SK-N-SH treated with all-trans-retinoic acid at 6 μM for 48 hours (cell line): Measurements from ENCODE around the gene WSCD2.

Experiments used
- ATAC-seq: fragments of 200-7000 bp; cut with Tn5 transposase; 3 replicates; pipeline ENCODE4 v1.9.1; 2020; ENCODE audit warnings: mild to moderate bottlenecking, moderate library complexity
- BACH2 ChIP-seq: fragments of 250-450 bp; sonication (Bioruptor Pico); IDR thresholded peaks from 2 replicates; pipeline ENCODE4 v1.9.0; 2021; ENCODE audit warnings: mild to moderate bottlenecking, borderline replicate concordance
- CREB5 ChIP-seq: fragments of 250-450 bp; sonication (Bioruptor Pico); IDR thresholded peaks from 2 replicates; pipeline ENCODE4 v1.5.1; 2020; ENCODE audit warnings: low read depth, mild to moderate bottlenecking, moderate library complexity
- CSDC2 ChIP-seq: fragments of 250-450 bp; sonication (Bioruptor Pico); IDR thresholded peaks from 2 replicates; pipeline ENCODE4 v1.5.0; 2020; ENCODE audit warnings: mild to moderate bottlenecking, moderate library complexity
- CSRNP3 ChIP-seq: fragments of 250-450 bp; sonication (Bioruptor Pico); IDR thresholded peaks from 2 replicates; pipeline ENCODE4 v1.5.1; 2021; ENCODE audit warnings: mild to moderate bottlenecking, moderate library complexity
- ESRRG ChIP-seq: fragments of 250-450 bp; sonication (Bioruptor Pico); IDR thresholded peaks from 2 replicates; pipeline ENCODE4 v1.6.1; 2021; ENCODE audit warnings: mild to moderate bottlenecking
- ISL1 ChIP-seq: fragments of 250-450 bp; sonication (Bioruptor Pico); IDR thresholded peaks from 2 replicates; pipeline ENCODE4 v2.1.2; 2022; ENCODE audit warnings: mild to moderate bottlenecking, moderate library complexity
- PPARA ChIP-seq: fragments of 250-450 bp; sonication (Bioruptor Pico); IDR thresholded peaks from 2 replicates; pipeline ENCODE4 v1.5.0; 2020; ENCODE audit warnings: mild to moderate bottlenecking, borderline replicate concordance
- RARB ChIP-seq: fragments of 250-450 bp; sonication (Bioruptor Pico); IDR thresholded peaks from 2 replicates; pipeline ENCODE4 v1.8.0; 2021; ENCODE audit warnings: mild to moderate bottlenecking, moderate library complexity
- SNAI2 ChIP-seq: fragments of 250-450 bp; sonication (Bioruptor Pico); IDR thresholded peaks from 2 replicates; pipeline ENCODE4 v1.5.0; 2020; ENCODE audit warnings: mild to moderate bottlenecking, moderate library complexity
- TCF4 ChIP-seq: fragments of 250-450 bp; sonication (Bioruptor Pico); IDR thresholded peaks from 2 replicates; pipeline ENCODE4 v1.8.0; 2021; ENCODE audit warnings: mild to moderate bottlenecking, moderate library complexity, borderline replicate concordance
- TOX ChIP-seq: fragments of 250-450 bp; sonication (Bioruptor Pico); IDR thresholded peaks from 2 replicates; pipeline ENCODE4 v1.8.0; 2021; ENCODE audit warnings: mild to moderate bottlenecking, moderate library complexity, borderline replicate concordance
- TSHZ2 ChIP-seq: fragments of 250-450 bp; sonication (Bioruptor Pico); IDR thresholded peaks from 2 replicates; pipeline ENCODE4 v1.5.0; 2020; ENCODE audit warnings: mild to moderate bottlenecking, moderate library complexity
- ZC3H10 ChIP-seq: fragments of 250-450 bp; sonication (Bioruptor Pico); IDR thresholded peaks from 2 replicates; pipeline ENCODE4 v1.5.1; 2021; ENCODE audit warnings: mild to moderate bottlenecking, moderate library complexity
- ZFP3 ChIP-seq: fragments of 250-450 bp; sonication (Bioruptor Pico); IDR thresholded peaks from 2 replicates; pipeline ENCODE4 v1.5.0; 2020; ENCODE audit warnings: mild to moderate bottlenecking, moderate library complexity
- ZFP30 ChIP-seq: fragments of 450-650 bp; formaldehyde crosslinking; IDR thresholded peaks from 2 replicates; pipeline ENCODE4 v1.5.0; 2022; ENCODE audit warnings: mild to moderate bottlenecking, moderate library complexity
- ZNF70 ChIP-seq: fragments of 450-650 bp; formaldehyde crosslinking; IDR thresholded peaks from 2 replicates; pipeline ENCODE4 v1.5.0; 2020; ENCODE audit warnings: mild to moderate bottlenecking, moderate library complexity
- ZNF8 ChIP-seq: fragments of 450-650 bp; formaldehyde crosslinking; IDR thresholded peaks from 2 replicates; pipeline ENCODE4 v1.5.0; 2020; ENCODE audit warnings: mild to moderate bottlenecking, moderate library complexity
- TF ChIP-seq, protein P1 (sequence below): fragments of 250-450 bp; sonication (Bioruptor Pico); IDR thresholded peaks from 2 replicates; pipeline ENCODE4 v1.8.0; 2020; ENCODE audit warnings: mild to moderate bottlenecking, moderate library complexity, borderline replicate concordance
- TF ChIP-seq, protein P2 (sequence below): fragments of 250-450 bp; sonication (Bioruptor Pico); IDR thresholded peaks from 2 replicates; pipeline ENCODE4 v1.8.0; 2021; ENCODE audit warnings: low read depth, mild to moderate bottlenecking, moderate library complexity, borderline replicate concordance

WSCD2 gene

GRCh38 chr12:108148521-108149074 is 19.5 kb downstream of the WSCD2 start:
- no peak for ATAC-seq
- TF ChIP-seq ZFP30 (CRISPR knock-in tag) (no peak), CSRNP3 (no peak), ZNF70 (CRISPR knock-in tag) (no peak), RARB (CRISPR knock-in tag) (no peak), ISL1 (no peak), ZNF8 (CRISPR knock-in tag) (no peak), ZC3H10 (CRISPR knock-in tag) (no peak), TCF4 (CRISPR knock-in tag) (no peak), SNAI2 (CRISPR knock-in tag) (no peak), BACH2 (no peak)

DNA sequence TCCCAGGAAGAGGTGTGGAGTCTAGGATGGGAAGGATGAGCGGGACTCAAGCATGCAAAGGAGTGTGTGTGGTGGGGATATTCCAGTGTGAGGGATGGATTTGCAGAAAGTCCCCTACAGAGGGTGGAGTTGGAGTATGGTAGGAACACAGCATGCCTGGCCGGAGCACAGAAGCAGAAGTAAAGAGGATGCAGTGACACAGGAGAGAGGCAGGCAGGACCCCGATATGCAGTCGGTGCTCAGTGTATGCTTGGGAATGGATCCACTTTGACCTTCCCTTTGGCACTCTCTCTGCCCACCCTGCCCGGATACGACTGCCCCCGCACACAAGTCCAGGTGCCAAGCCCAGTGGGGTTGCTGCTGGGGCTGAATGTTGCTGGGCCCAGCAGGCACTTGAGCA is 21.3 kb downstream of the WSCD2 start:
- no peak for ATAC-seq
- no peak for TF ChIP-seq ZC3H10 (CRISPR knock-in tag)
- no peak for TF ChIP-seq TCF4 (CRISPR knock-in tag)
- TF ChIP-seq, protein P1, sequence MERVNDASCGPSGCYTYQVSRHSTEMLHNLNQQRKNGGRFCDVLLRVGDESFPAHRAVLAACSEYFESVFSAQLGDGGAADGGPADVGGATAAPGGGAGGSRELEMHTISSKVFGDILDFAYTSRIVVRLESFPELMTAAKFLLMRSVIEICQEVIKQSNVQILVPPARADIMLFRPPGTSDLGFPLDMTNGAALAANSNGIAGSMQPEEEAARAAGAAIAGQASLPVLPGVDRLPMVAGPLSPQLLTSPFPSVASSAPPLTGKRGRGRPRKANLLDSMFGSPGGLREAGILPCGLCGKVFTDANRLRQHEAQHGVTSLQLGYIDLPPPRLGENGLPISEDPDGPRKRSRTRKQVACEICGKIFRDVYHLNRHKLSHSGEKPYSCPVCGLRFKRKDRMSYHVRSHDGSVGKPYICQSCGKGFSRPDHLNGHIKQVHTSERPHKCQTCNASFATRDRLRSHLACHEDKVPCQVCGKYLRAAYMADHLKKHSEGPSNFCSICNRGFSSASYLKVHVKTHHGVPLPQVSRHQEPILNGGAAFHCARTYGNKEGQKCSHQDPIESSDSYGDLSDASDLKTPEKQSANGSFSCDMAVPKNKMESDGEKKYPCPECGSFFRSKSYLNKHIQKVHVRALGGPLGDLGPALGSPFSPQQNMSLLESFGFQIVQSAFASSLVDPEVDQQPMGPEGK (CRISPR knock-in tag), result no peak
- no peak for TF ChIP-seq CSRNP3
- TF ChIP-seq RARB (CRISPR knock-in tag), result no peak
- TF ChIP-seq, protein P2, sequence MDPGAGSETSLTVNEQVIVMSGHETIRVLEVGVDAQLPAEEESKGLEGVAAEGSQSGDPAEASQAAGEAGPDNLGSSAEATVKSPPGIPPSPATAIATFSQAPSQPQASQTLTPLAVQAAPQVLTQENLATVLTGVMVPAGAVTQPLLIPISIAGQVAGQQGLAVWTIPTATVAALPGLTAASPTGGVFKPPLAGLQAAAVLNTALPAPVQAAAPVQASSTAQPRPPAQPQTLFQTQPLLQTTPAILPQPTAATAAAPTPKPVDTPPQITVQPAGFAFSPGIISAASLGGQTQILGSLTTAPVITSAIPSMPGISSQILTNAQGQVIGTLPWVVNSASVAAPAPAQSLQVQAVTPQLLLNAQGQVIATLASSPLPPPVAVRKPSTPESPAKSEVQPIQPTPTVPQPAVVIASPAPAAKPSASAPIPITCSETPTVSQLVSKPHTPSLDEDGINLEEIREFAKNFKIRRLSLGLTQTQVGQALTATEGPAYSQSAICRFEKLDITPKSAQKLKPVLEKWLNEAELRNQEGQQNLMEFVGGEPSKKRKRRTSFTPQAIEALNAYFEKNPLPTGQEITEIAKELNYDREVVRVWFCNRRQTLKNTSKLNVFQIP (CRISPR knock-in tag), result no peak
- TF ChIP-seq PPARA (CRISPR knock-in tag), result no peak
- TF ChIP-seq, all 23 proteins: peak for 0

GRCh38 chr12:108151533-108152169 is 22.6 kb downstream of the WSCD2 start:
- TF ChIP-seq ISL1 (no peak), ZFP3 (CRISPR knock-in tag) (no peak), TSHZ2 (CRISPR knock-in tag) (no peak), CREB5 (no peak), PPARA (CRISPR knock-in tag) (no peak), TCF4 (CRISPR knock-in tag) (no peak), SNAI2 (CRISPR knock-in tag) (no peak), TOX (CRISPR knock-in tag) (no peak), ZFP30 (CRISPR knock-in tag) (no peak), ESRRG (CRISPR knock-in tag) (no peak), CSDC2 (CRISPR knock-in tag) (no peak), ZNF70 (CRISPR knock-in tag) (no peak), ZNF8 (CRISPR knock-in tag) (no peak), CSRNP3 (no peak)
- TF ChIP-seq, protein P2 (CRISPR knock-in tag), result no peak
- ATAC-seq, result no peak
